Measurements from ENCODE around the gene INPP5K. TPM values are rescaled to one million over a fixed set of nuclear protein-coding genes. Genes with fewer than 3 reads are reported as not detected.

Gene INPP5K
- total RNA-seq, 1 donor from 2014 or later, result 24.7 TPM

- H3K4me1 Mint-ChIP-seq (ENCODE audit: low read depth), result peaks cover 12% of the 10 kb centered on the region
- intact Hi-C loops (cut with micrococcal nuclease), result no loop called here
These were observed 44.2 kb downstream of the INPP5K start for GRCh38 chr17:1471911-1472821.

GRCh38 chr17:1471490-1471889 is 44.9 kb downstream of the INPP5K start:
- Mint-ChIP-seq H3K36me3 (ENCODE audit: low read depth) (peaks cover 25% of the 10 kb centered on the region), H3K4me3 (no peak overlapping the region), H3K9me3 (peaks cover 10% of the 10 kb centered on the region), H3K27ac (no peak overlapping the region), H3K4me1 (ENCODE audit: low read depth) (peaks cover 12% of the 10 kb centered on the region), H3K27me3 (ENCODE audit: insufficient read depth) (no peaks in the 10 kb centered on the region)
- intact Hi-C loops (cut with micrococcal nuclease), result no loop called here
- no peak for DNase-seq (ENCODE audit: low spot score)

More at GRCh38 chr17:1471911-1472821, 44.2 kb downstream of the INPP5K start:
- Mint-ChIP-seq H3K36me3 (ENCODE audit: low read depth) (peaks cover 25% of the 10 kb centered on the region), H3K9me3 (peaks cover 10% of the 10 kb centered on the region), H3K4me3 (no peak overlapping the region), H3K27ac (no peak overlapping the region), H3K27me3 (ENCODE audit: insufficient read depth) (no peaks in the 10 kb centered on the region)
- no peak for DNase-seq (ENCODE audit: low spot score)

- H3K4me1 Mint-ChIP-seq (ENCODE audit: low read depth), result peaks cover 12% of the 10 kb centered on the region
- no peak overlapping the region for H3K4me3 Mint-ChIP-seq
- DNase-seq (ENCODE audit: low spot score), result no peak
- H3K27ac Mint-ChIP-seq, result no peak overlapping the region
- peaks cover 10% of the 10 kb centered on the region for H3K9me3 Mint-ChIP-seq
- intact Hi-C loops (cut with micrococcal nuclease), result no loop called here
- no peaks in the 10 kb centered on the region for H3K27me3 Mint-ChIP-seq (ENCODE audit: insufficient read depth)
- H3K36me3 Mint-ChIP-seq (ENCODE audit: low read depth), result peaks cover 25% of the 10 kb centered on the region
These were observed 45.5 kb downstream of the INPP5K start for GRCh38 chr17:1470755-1471462.

GRCh38 chr17:1470071-1470754 is 46.2 kb downstream of the INPP5K start:
- no peak overlapping the region for H3K4me3 Mint-ChIP-seq
- intact Hi-C loops (cut with micrococcal nuclease), result no loop called here
- peaks cover 10% of the 10 kb centered on the region for H3K9me3 Mint-ChIP-seq
- H3K36me3 Mint-ChIP-seq (ENCODE audit: low read depth), result peaks cover 26% of the 10 kb centered on the region
- no peaks in the 10 kb centered on the region for H3K27me3 Mint-ChIP-seq (ENCODE audit: insufficient read depth)
- no peak for DNase-seq (ENCODE audit: low spot score)
- H3K27ac Mint-ChIP-seq, result no peak overlapping the region
- peaks cover 12% of the 10 kb centered on the region for H3K4me1 Mint-ChIP-seq (ENCODE audit: low read depth)

- Mint-ChIP-seq H3K27me3 (ENCODE audit: insufficient read depth) (peaks cover 6% of the 10 kb centered on the region), H3K27ac (no peak overlapping the region), H3K4me1 (ENCODE audit: low read depth) (peaks cover 12% of the 10 kb centered on the region), H3K36me3 (ENCODE audit: low read depth) (peaks cover 26% of the 10 kb centered on the region), H3K4me3 (no peak overlapping the region), H3K9me3 (peaks cover 10% of the 10 kb centered on the region)
- no peak for DNase-seq (ENCODE audit: low spot score)
- intact Hi-C loops (cut with micrococcal nuclease), result no loop called here
These were observed 47.1 kb downstream of the INPP5K start for GRCh38 chr17:1469231-1469852.

- peaks cover 8% of the 10 kb centered on the region for H3K27me3 Mint-ChIP-seq (ENCODE audit: insufficient read depth)
- peaks cover 28% of the 10 kb centered on the region for H3K36me3 Mint-ChIP-seq (ENCODE audit: low read depth)
- no peak overlapping the region for H3K4me3 Mint-ChIP-seq
- no peak for DNase-seq (ENCODE audit: low spot score)
- intact Hi-C loops (cut with micrococcal nuclease), result no loop called here
- H3K4me1 Mint-ChIP-seq (ENCODE audit: low read depth), result peaks cover 7% of the 10 kb centered on the region
- no peak overlapping the region for H3K27ac Mint-ChIP-seq
- peaks cover 10% of the 10 kb centered on the region for H3K9me3 Mint-ChIP-seq
These were observed 48.4 kb downstream of the INPP5K start for GRCh38 chr17:1467898-1468492.

GRCh38 chr17:1467258-1467657 is 49.2 kb downstream of the INPP5K start:
- Mint-ChIP-seq H3K36me3 (ENCODE audit: low read depth) (peaks cover 28% of the 10 kb centered on the region), H3K27me3 (ENCODE audit: insufficient read depth) (peaks cover 12% of the 10 kb centered on the region), H3K4me3 (no peak overlapping the region), H3K4me1 (ENCODE audit: low read depth) (peaks cover 14% of the 10 kb centered on the region), H3K9me3 (peaks cover 10% of the 10 kb centered on the region), H3K27ac (no peak overlapping the region)
- intact Hi-C loops (cut with micrococcal nuclease), result no loop called here
- no peak for DNase-seq (ENCODE audit: low spot score)

- intact Hi-C loops (cut with micrococcal nuclease), result no loop called here
These were observed 52.2 kb downstream of the INPP5K start for GRCh38 chr17:1464186-1464585.

GRCh38 chr17:1462164-1463112 is 54.0 kb downstream of the INPP5K start:
- peak overlapping the region; percentile 93 for H3K27ac Mint-ChIP-seq
- DNase-seq (ENCODE audit: low spot score), result no peak
- H3K36me3 Mint-ChIP-seq (ENCODE audit: low read depth), result peaks cover 10% of the 10 kb centered on the region
- intact Hi-C loops (cut with micrococcal nuclease), result loop anchor here (1.0 kb wide), 1 partner anchor 11 kb away; no protein-coding TSS in a partner anchor
- H3K4me3 Mint-ChIP-seq, result peak overlapping the region; percentile 38
- peaks cover 17% of the 10 kb centered on the region for H3K4me1 Mint-ChIP-seq (ENCODE audit: low read depth)
- peaks cover 26% of the 10 kb centered on the region for H3K27me3 Mint-ChIP-seq (ENCODE audit: insufficient read depth)
- no peaks in the 10 kb centered on the region for H3K9me3 Mint-ChIP-seq

More at GRCh38 chr17:1464186-1464585, 52.2 kb downstream of the INPP5K start:
- H3K4me1 Mint-ChIP-seq (ENCODE audit: low read depth), result peaks cover 17% of the 10 kb centered on the region
- H3K9me3 Mint-ChIP-seq, result peaks cover 7% of the 10 kb centered on the region
- no peak for DNase-seq (ENCODE audit: low spot score)
- no peak overlapping the region for H3K27ac Mint-ChIP-seq
- peaks cover 26% of the 10 kb centered on the region for H3K27me3 Mint-ChIP-seq (ENCODE audit: insufficient read depth)
- no peak overlapping the region for H3K4me3 Mint-ChIP-seq
- H3K36me3 Mint-ChIP-seq (ENCODE audit: low read depth), result peaks cover 24% of the 10 kb centered on the region

GRCh38 chr17:1461198-1461944 is 55.0 kb downstream of the INPP5K start:
- intact Hi-C loops (cut with micrococcal nuclease), result no loop called here
- Mint-ChIP-seq H3K4me1 (ENCODE audit: low read depth) (peaks cover 21% of the 10 kb centered on the region), H3K4me3 (no peak overlapping the region), H3K36me3 (ENCODE audit: low read depth) (peaks cover 10% of the 10 kb centered on the region), H3K27me3 (ENCODE audit: insufficient read depth) (peaks cover 29% of the 10 kb centered on the region), H3K27ac (no peak overlapping the region), H3K9me3 (no peaks in the 10 kb centered on the region)
- no peak for DNase-seq (ENCODE audit: low spot score)

- Mint-ChIP-seq H3K9me3 (no peaks in the 10 kb centered on the region), H3K27me3 (ENCODE audit: insufficient read depth) (peaks cover 29% of the 10 kb centered on the region), H3K36me3 (ENCODE audit: low read depth) (peaks cover 8% of the 10 kb centered on the region), H3K27ac (no peak overlapping the region), H3K4me1 (ENCODE audit: low read depth) (peaks cover 21% of the 10 kb centered on the region), H3K4me3 (no peak overlapping the region)
- intact Hi-C loops (cut with micrococcal nuclease), result no loop called here
- DNase-seq (ENCODE audit: low spot score), result no peak
These were observed 56.2 kb downstream of the INPP5K start for GRCh38 chr17:1460233-1460632.
